Measurements from ENCODE around the gene ZNF717.

Gene ZNF717

DNA sequence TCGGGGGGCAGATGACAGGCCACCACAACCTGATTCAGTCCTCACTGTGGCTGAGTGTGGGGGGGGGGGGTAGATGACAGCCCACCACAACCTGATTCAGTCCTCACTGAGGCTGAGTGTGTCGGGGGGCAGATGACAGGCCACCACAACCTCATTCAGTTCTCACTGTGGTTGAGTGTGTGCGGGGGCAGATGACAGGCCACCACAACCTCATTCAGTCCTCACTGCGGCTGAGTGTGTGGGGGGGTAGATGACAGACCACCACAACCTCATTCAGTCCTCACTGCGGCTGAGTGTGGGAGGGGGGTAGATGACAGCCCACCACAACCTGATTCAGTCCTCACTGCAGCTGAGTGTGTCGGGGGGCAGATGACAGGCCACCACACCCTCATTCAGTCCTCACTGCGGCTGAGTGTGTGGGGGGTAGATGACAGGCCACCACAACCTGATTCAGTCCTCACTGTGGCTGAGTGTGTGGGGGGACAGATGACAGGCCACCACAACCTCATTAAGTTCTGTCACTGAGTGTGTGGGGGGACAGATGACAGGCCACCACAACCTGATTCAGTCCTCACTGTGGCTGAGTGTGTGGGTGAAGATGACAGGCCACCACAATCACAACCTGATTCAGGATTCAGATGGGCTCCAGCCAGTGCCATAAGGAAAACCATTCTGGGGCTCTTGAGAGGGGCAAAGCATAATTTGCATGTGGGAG lies 16.9 kb downstream of the ZNF717 start:
- DNase-seq (ENCODE audit: insufficient read length, low spot score) (no peak), FAIRE-seq (no peak)
- TF ChIP-seq, protein P1, sequence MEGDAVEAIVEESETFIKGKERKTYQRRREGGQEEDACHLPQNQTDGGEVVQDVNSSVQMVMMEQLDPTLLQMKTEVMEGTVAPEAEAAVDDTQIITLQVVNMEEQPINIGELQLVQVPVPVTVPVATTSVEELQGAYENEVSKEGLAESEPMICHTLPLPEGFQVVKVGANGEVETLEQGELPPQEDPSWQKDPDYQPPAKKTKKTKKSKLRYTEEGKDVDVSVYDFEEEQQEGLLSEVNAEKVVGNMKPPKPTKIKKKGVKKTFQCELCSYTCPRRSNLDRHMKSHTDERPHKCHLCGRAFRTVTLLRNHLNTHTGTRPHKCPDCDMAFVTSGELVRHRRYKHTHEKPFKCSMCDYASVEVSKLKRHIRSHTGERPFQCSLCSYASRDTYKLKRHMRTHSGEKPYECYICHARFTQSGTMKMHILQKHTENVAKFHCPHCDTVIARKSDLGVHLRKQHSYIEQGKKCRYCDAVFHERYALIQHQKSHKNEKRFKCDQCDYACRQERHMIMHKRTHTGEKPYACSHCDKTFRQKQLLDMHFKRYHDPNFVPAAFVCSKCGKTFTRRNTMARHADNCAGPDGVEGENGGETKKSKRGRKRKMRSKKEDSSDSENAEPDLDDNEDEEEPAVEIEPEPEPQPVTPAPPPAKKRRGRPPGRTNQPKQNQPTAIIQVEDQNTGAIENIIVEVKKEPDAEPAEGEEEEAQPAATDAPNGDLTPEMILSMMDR (IDR thresholded peaks at IDR 0.05; ENCODE audit: insufficient read depth, missing control alignments) = no peak

DNA sequence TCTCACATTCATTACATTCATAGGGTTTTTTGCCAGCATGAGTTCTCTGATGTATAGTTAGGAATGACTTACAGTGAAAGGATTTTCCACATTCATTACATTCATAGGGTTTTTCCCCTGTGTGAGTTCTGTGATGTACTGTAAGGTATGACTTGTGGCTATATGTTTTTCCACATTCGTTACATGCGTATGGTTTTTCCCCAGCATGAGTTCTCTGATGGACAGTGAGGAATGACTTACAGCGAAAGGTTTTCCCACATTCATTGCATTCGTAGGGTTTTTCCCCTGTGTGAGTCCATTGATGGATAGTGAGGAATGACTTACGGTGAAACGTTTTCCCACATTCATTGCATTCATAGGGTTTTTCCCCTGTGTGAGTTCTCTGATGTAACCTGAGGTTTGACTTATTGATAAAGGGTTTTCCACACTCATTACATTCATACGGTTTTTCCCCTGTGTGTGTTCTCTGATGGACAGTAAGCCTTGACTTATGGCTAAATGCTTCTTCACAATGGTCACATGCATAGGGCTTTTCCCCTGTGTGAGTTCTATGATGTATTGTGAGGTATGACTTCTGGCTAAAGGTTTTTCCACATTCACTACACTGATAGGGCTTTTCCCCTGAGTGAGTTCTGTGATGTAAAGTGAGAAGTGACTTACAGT lies 47.4 kb downstream of the ZNF717 start:
- DNase-seq (ENCODE audit: insufficient read length, low spot score) (no peak), FAIRE-seq (no peak)
- TF ChIP-seq, protein P1 (IDR thresholded peaks at IDR 0.05; ENCODE audit: insufficient read depth, missing control alignments) = no peak

DNA sequence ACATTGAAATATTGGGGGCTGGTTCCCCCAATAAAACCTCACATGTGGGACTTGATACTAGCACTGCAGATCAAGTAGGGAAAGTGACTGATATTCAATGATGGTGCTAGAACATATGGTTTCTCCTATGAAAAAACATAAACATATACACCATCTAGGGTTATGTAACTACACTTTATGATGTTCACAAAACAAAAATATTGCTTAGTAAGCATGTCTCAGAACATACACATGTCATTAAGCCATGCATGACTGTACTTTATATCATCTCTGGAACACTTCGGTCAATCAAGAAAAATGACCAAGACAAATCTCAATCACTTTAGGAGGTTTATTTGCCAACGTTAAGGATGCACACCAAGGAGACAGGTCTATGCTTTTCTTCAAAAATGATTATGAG lies 57.4 kb downstream of the ZNF717 start:
- no peak for FAIRE-seq
- no peak for DNase-seq (ENCODE audit: insufficient read length, low spot score)
- TF ChIP-seq, protein P1 (IDR thresholded peaks at IDR 0.05; ENCODE audit: insufficient read depth, missing control alignments) = no peak

DNA sequence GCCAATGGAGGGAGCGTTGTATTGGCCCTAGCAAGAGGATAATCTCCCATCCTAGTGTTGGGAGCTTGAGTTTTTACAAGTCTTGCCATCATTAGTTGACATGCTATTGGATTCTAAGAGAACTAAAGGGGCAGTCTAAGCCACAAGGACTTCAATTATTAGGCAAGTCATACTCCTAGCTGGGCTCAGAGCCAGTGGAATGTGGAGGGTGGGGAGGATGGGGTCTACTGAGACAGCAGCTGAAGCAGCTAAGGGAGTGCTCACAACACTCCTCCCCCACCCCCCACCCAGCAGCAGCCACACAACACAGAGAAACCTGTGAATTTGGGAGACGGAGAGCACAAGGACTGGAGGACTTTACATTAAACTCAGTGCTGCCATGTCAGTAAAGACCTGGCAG lies 93.3 kb downstream of the ZNF717 start:
- TF ChIP-seq, protein P1 (IDR thresholded peaks at IDR 0.05; ENCODE audit: insufficient read depth, missing control alignments) = no peak
- no peak for DNase-seq (ENCODE audit: insufficient read length, low spot score)
- FAIRE-seq = no peak

DNA sequence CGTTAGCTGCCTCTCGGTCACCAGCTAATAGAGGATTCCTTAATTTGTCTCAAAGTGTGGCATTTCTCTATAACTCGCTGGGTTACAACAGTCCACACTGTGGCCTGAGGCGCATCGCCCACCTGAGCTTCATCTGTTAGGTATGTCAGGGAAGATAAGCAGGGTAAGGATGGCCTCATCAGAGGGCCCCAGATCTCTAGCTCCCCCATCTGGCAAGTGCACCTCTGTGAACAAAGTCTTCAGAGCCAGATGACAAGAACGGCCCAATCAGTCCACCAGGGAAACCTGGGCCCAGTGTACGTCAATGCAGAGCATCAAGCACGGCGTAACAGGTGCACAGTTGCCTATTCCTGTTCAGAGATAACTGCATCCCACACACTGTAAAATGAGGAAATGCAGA lies 98.0 kb downstream of the ZNF717 start:
- DNase-seq (ENCODE audit: insufficient read length, low spot score) (no peak), FAIRE-seq (no peak)
- TF ChIP-seq, protein P1 (IDR thresholded peaks at IDR 0.05; ENCODE audit: insufficient read depth, missing control alignments) = no peak

All from D721Med (cell line).